Stomach smooth muscle (tissue), 2 donors: Measurements from ENCODE around the gene TGM2.

Source experiments
- H3K27ac ChIP-seq: one replicate; pipeline ENCODE4 v1.7.0; 2013; ENCODE audit warnings: mild to moderate bottlenecking, low read length, inconsistent platforms
- H3K27me3 ChIP-seq, 2 donors: one replicate each; pipeline ENCODE4 v1.7.0; 2013; ENCODE audit warnings: low read length in 2 of 2; ENCODE audit not compliant: insufficient read depth in 2 of 2, control insufficient read depth in 1 of 2
- H3K36me3 ChIP-seq, 2 donors: one replicate each; pipeline ENCODE4 v1.7.0; 2013; ENCODE audit warnings: low read length in 2 of 2; ENCODE audit not compliant: control insufficient read depth in 2 of 2, insufficient read depth in 2 of 2
- H3K4me1 ChIP-seq: one replicate; pipeline ENCODE4 v1.7.0; 2013; ENCODE audit warnings: low read length; ENCODE audit not compliant: control insufficient read depth, insufficient read depth
- H3K4me3 ChIP-seq, 2 donors: one replicate each; pipeline ENCODE4 v1.7.0; 2013; ENCODE audit warnings: low read length in 2 of 2
- H3K9ac ChIP-seq, 2 donors: one replicate each; pipeline ENCODE4 v1.7.0; 2013; ENCODE audit warnings: low read length in 2 of 2, mild to moderate bottlenecking in 1 of 2
- H3K9me3 ChIP-seq, 2 donors: one replicate each; pipeline ENCODE4 v1.7.0; 2013; ENCODE audit warnings: low read length in 2 of 2; ENCODE audit not compliant: control insufficient read depth in 2 of 2
- donor health status: healthy.
- donor health status: Pancreatic carcinoma.

TGM2 gene

GRCh38 chr20:38159566-38159956, 5.5 kb downstream of the TGM2 start:
- Histone ChIP-seq H3K27ac (peak overlapping the region; percentile 75), H3K9me3 (no peaks in the 10 kb centered on the region), H3K4me1 (peaks cover 67% of the 10 kb centered on the region), H3K4me3 (no peak overlapping the region), H3K27me3 (no peaks in the 10 kb centered on the region), H3K36me3 (peaks cover 0 to 17% of the 10 kb centered on the region in 2 donors), H3K9ac (no peak overlapping the region)

GRCh38 chr20:38158701-38159351, 6.2 kb downstream of the TGM2 start:
- H3K9ac ChIP-seq, result peak overlapping the region; percentile 29 to 47
- H3K36me3 ChIP-seq, result peaks cover 0 to 20% of the 10 kb centered on the region in 2 donors
- no peaks in the 10 kb centered on the region for H3K27me3 ChIP-seq
- H3K4me1 ChIP-seq, result peaks cover 59% of the 10 kb centered on the region
- peak overlapping the region; percentile 89 for H3K27ac ChIP-seq
- no peak overlapping the region for H3K4me3 ChIP-seq
- H3K9me3 ChIP-seq, result no peaks in the 10 kb centered on the region

- no peak overlapping the region for H3K4me3 ChIP-seq
- peak overlapping the region; percentile 21 to 29 for H3K9ac ChIP-seq
- H3K36me3 ChIP-seq, result peaks cover 0 to 21% of the 10 kb centered on the region in 2 donors
- no peaks in the 10 kb centered on the region for H3K9me3 ChIP-seq
- peaks cover 58% of the 10 kb centered on the region for H3K4me1 ChIP-seq
- no peaks in the 10 kb centered on the region for H3K27me3 ChIP-seq
- H3K27ac ChIP-seq, result peak overlapping the region; percentile 89
Measured at GRCh38 chr20:38157635-38158495, 7.2 kb downstream of the TGM2 start.

- no peaks in the 10 kb centered on the region for H3K9me3 ChIP-seq
- no peaks in the 10 kb centered on the region for H3K27me3 ChIP-seq
- peak overlapping the region; percentile 42 to 54 for H3K9ac ChIP-seq
- H3K27ac ChIP-seq, result peak overlapping the region; percentile 89
- no peak overlapping the region for H3K4me3 ChIP-seq
- peaks cover 64% of the 10 kb centered on the region for H3K4me1 ChIP-seq
- H3K36me3 ChIP-seq, result peaks cover 0 to 21% of the 10 kb centered on the region in 2 donors
Measured at GRCh38 chr20:38156888-38157634, 8.0 kb downstream of the TGM2 start.

GRCh38 chr20:38156280-38156679, 8.8 kb downstream of the TGM2 start:
- Histone ChIP-seq H3K9ac (peak overlapping the region in 1 of 2 donors; percentile 54), H3K27ac (peak overlapping the region; percentile 89), H3K4me1 (peaks cover 67% of the 10 kb centered on the region), H3K36me3 (peaks cover 0 to 21% of the 10 kb centered on the region in 2 donors), H3K9me3 (no peaks in the 10 kb centered on the region), H3K4me3 (no peak overlapping the region), H3K27me3 (no peaks in the 10 kb centered on the region)

GRCh38 chr20:38155811-38156210, 9.3 kb downstream of the TGM2 start:
- Histone ChIP-seq H3K27ac (peak overlapping the region; percentile 89), H3K4me1 (peaks cover 68% of the 10 kb centered on the region), H3K36me3 (peaks cover 3 to 22% of the 10 kb centered on the region in 2 donors), H3K9ac (no peak overlapping the region), H3K4me3 (no peak overlapping the region), H3K27me3 (no peaks in the 10 kb centered on the region), H3K9me3 (no peaks in the 10 kb centered on the region)

GRCh38 chr20:38153401-38153800, 11.7 kb downstream of the TGM2 start:
- Histone ChIP-seq H3K27ac (peak overlapping the region; percentile 89), H3K4me1 (peaks cover 47% of the 10 kb centered on the region), H3K4me3 (no peak overlapping the region), H3K36me3 (peaks cover 12 to 29% of the 10 kb centered on the region in 2 donors), H3K27me3 (no peaks in the 10 kb centered on the region), H3K9me3 (no peaks in the 10 kb centered on the region), H3K9ac (no peak overlapping the region)

- H3K4me1 ChIP-seq, result peaks cover 40% of the 10 kb centered on the region
Measured at GRCh38 chr20:38152621-38153221, 12.3 kb downstream of the TGM2 start.

GRCh38 chr20:38152175-38152620, 12.9 kb downstream of the TGM2 start:
- Histone ChIP-seq H3K27me3 (no peaks in the 10 kb centered on the region), H3K9ac (peak overlapping the region in 1 of 2 donors; percentile 5), H3K27ac (peak overlapping the region; percentile 89), H3K36me3 (peaks cover 18 to 38% of the 10 kb centered on the region in 2 donors), H3K4me1 (peaks cover 35% of the 10 kb centered on the region), H3K9me3 (no peaks in the 10 kb centered on the region), H3K4me3 (peak overlapping the region in 1 of 2 donors; percentile 40)

More at GRCh38 chr20:38152621-38153221, 12.3 kb downstream of the TGM2 start:
- no peaks in the 10 kb centered on the region for H3K27me3 ChIP-seq
- H3K9ac ChIP-seq, result peak overlapping the region in 1 of 2 donors; percentile 5
- peak overlapping the region; percentile 89 for H3K27ac ChIP-seq
- H3K9me3 ChIP-seq, result no peaks in the 10 kb centered on the region
- peak overlapping the region in 1 of 2 donors; percentile 40 for H3K4me3 ChIP-seq
- peaks cover 16 to 33% of the 10 kb centered on the region in 2 donors for H3K36me3 ChIP-seq

- Histone ChIP-seq H3K27me3 (no peaks in the 10 kb centered on the region), H3K4me3 (no peak overlapping the region), H3K36me3 (peaks cover 22 to 43% of the 10 kb centered on the region in 2 donors), H3K27ac (peak overlapping the region; percentile 89), H3K4me1 (peaks cover 28% of the 10 kb centered on the region), H3K9ac (no peak overlapping the region), H3K9me3 (no peaks in the 10 kb centered on the region)
Measured at GRCh38 chr20:38151455-38151854, 13.6 kb downstream of the TGM2 start.
